ENCODE data around the gene ATP5MC2.
"Not testable (repeated sequence)": the region's sequence is repeated elsewhere in the genome, so short reads cannot be mapped to it uniquely, and the experiment has no call there.

Gene ATP5MC2

GRCh38 chr12:53688134-53688533 is 12.3 kb upstream of the ATP5MC2 start:
- no peak for DNase-seq

DNA sequence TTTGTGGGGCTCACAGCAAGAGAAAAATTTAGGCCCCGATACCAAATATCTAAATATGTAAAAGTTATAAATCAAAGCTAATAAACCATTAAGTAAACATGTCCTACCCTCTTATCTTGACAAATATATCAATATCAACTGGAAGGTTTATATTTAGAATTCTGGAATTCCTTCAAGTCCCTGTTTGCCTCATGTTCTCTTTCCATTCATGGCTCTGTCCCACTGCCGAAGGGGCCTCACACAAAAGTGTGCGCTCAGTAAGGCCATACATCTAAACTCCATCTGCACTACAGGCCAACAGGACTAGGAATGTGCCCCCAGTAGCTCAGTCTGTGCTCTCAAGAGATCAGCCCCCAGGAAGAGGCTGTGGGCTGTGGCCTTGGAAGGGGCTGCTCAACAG is 10.6 kb upstream of the ATP5MC2 start:
- no peak for DNase-seq

DNA sequence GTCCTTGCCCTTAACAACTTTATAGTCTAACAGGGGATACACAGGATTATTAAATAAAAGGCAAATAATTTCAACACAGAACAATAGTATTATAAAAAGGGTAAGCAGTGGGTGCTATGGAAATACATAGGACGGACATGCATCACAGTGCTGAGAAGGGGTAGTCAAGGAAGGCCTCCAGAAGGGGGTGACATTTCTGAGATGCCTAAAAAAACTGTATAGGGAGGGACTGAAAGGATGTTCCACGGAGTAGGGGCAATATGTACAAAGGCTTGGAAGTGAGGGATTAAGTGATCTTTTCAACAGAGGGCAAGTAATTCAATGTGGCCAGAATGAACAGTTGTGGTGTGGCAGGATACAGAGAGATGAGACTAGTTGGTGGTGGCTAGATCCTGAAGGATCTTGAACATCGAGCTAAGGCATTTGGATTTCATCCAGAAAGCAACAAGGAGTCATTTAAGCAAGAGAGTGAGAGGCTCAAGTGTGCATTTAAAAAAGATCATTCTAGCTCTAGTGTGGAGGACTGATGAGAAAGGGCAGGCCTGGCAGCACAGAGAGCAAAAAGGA is 8.9 kb upstream of the ATP5MC2 start:
- no peak for DNase-seq

- DNase-seq: no peak
Measured at GRCh38 chr12:53683983-53684382, 8.1 kb upstream of the ATP5MC2 start.

- DNase-seq: no peak
Measured at GRCh38 chr12:53683494-53683893, 7.6 kb upstream of the ATP5MC2 start.

- not testable (repeated sequence) for DNase-seq
Measured at GRCh38 chr12:53680061-53680460, 4.2 kb upstream of the ATP5MC2 start.

GRCh38 chr12:53677800-53678148 is 1.9 kb upstream of the ATP5MC2 start:
- no peak for DNase-seq

DNA sequence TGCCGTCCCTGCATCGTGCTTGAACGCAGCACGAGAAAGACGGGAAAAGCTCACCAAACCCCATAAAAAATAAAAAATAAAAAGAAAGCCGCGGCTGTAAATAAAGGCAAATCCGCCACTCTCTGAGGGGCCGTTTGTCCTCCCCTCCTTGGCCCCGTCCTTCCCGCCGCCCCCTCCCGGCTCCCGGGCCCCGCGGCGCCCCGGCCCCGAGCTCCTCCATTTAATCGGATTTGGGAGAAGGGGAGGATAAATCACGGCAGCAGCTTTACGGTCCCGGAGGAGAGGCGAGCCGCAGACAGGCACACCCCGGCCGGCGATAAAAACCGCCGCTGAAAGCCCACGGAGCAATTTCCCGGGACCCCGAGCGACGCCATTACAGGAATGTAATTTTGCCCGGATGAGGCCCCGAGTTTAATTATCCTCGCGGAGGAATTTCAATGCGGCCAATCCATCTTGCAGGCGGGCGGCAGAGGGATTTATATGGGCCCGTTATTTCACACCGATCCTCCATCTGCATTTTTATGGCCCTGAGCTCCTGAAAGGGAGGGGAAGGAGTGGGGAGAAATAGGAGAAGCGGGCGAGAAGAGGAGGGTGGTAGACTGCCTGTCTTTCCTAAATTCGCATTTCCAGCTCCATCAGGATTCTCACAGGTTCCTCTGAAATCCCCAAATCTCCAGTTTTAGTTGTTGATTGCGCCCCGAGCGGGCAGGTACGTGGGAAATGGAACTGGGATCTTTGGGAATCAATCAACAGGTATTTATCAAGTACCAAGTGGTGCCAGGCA is 1.3 kb upstream of the ATP5MC2 start:
- DNase-seq: no peak

DNA sequence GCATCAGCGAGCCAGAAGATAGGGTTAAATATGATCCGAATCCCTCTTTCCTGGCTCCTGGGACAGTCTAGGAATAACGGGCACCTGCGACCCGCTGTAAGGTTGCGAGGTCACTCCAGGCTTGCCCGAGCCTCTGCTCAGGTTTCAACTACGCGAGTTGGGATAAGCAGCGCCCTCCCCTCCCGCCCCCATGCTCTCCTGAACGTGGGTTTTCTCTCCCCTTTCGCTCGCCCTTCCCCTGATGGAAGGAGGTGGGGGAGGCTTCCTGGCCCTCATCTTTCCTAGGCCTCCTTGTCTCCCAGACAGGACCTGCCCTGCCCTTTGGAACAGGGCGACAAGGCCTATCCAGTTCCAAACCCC is 753 bp upstream of the ATP5MC2 start:
- no peak for DNase-seq

DNA sequence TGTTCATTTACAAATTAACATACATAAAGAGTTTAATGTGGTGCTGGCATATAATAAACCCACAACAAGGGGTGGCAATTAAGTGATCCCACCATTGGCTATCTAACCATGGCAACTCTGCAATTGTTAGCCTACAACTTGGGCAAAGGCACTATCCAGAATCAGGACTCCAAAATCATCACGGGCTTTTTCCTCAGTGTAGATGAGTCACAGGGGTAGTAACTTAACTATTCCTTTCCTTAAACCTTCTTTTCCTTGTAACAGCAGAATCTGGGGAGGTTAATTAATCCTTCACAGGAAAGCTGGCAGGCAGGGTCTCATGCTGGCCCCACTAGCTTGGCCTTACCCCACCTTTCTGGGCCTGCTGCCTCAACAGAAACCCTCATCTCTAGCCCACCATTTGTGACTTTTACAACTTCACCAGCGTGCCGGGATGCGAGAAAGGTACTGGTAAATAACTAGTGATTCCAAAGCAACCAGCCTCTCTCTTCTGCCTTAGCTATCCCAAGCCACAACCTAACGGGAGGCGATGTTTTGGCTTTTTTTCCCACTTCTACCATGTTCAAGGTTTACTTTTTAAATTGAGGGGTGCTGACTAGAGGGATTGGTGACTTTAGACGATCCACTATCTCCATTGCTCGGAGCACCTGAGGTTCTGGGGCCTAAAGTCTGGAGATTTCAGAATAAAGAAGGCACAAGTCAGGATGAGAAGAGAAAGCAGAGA is 744 bp downstream of the ATP5MC2 start:
- no peak for DNase-seq

- DNase-seq: no peak
Measured at GRCh38 chr12:53670971-53671370, 4.9 kb downstream of the ATP5MC2 start.

DNA sequence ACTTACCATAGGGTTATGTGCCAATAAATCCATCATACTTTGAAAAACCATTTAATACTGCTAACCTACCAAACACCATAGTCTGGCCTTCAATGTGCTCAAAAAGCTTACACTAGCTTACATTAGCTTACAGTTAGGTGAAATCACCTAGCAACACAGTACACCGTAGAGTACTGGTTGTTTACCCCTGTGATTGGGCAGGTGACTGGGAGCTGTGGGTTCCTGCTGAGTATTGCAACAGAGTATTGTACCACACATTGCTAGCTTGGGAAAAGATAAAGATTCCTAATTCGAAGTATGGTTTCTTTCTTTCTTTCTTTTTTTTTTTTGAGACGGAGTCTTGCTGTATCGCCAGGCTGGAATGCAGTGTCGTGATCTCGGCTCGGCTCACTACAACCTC is 5.6 kb downstream of the ATP5MC2 start:
- no peak for DNase-seq

GRCh38 chr12:53667080-53667479 is 8.8 kb downstream of the ATP5MC2 start:
- no peak for DNase-seq

GRCh38 chr12:53664936-53665335 is 10.9 kb downstream of the ATP5MC2 start:
- DNase-seq: no peak

GRCh38 chr12:53664191-53664590 is 11.7 kb downstream of the ATP5MC2 start:
- DNase-seq: no peak

GRCh38 chr12:53660041-53660440 is 15.8 kb downstream of the ATP5MC2 start:
- no peak for DNase-seq

DNA sequence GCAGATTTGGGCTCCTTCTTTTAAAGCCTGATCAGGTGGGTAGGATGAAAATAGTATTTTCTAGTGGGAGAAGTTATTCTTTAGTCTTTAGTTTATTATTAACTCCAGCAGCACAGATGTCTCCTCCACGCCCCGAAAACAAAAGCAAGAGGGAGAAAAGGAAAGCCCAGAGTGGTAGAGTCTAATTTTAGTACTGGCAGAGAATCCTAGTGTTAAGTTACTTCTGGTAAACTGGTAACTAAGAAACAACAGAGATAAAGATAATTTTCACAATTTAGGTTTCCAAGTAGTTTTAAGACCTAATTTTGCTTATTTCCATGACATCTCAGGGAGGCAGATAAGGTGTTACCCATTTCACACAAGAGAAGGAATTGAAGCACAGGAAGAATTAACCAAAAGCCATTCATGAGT is 16.3 kb downstream of the ATP5MC2 start:
- DNase-seq: no peak

- no peak for DNase-seq
Measured at GRCh38 chr12:53659011-53659551, 16.8 kb downstream of the ATP5MC2 start.

DNA sequence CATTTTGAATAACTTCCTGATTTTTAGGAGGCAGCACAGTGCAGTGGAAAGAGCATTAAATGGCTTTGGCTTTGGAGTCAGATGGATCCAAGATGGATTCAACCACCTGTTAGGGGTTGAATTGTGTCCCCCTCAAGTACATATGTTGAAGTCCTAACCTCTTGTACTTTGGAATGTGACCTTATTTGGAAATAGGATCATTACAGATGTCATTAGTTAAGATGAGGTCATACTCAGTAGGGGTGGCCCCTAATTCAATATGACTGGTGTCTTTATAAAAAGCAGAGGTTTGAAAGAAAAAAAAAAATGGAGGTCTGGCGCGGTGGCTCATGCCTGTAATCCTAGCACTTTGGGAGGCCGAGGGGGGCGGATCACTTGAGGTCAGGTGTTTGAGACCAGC is 18.8 kb downstream of the ATP5MC2 start:
- no peak for DNase-seq

DNA sequence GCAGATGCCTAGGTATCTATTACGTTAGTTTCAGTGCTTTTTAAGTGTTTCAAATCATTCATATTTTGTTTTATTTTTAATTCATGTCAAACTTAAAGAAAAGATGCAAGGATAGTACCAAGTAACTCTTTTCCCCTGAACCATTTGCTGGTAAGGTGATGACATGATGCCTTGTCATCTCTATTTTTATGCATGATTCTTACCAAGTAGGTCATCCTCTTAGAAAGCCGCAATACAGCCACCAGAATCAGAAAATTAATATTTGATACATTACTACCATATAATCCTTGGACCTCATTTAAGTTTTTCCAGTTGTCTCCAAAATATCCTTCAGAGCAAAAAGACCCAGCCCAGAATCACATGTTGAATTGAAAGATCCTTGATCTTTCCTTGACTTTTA is 22.3 kb downstream of the ATP5MC2 start:
- DNase-seq: no peak

DNA sequence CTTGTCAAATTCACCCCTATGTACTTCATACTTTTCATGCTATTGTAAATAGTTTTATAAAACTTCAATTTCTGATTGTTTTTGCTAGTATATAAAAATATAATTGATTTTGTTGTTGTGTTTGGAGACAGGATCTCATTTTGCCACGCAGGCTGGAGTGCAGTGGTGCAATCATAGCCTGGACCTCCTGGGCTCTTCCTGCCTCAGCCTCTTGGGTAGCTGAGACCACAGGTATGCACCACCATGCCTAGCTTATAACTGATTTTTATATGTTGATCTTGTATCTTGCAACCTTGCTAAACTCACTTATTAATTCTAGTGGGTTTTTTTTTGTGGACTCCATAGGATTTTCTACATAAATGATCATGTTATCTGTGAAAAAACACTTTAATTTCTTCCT is 23.5 kb downstream of the ATP5MC2 start:
- DNase-seq: no peak

GRCh38 chr12:53651737-53652136 is 24.1 kb downstream of the ATP5MC2 start:
- no peak for DNase-seq

DNA sequence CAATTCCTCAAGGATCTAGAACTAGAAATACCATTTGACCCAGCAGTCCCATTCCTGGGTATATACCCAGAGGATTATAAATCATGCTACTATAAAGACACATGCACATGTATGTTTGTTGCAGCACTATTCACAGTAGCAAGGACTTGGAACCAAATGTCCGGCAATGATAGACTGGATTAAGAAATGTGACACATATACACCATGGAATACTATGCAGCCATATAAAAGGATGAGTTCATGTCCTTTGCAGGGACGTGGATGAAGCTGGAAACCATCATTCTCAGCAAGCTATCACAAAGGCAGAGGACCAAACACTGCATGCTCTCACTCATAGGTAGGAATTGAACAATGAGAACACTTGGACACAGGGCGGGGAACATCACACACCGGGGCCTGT is 29.6 kb downstream of the ATP5MC2 start:
- not testable (repeated sequence) for DNase-seq

- no peak for DNase-seq
Measured at GRCh38 chr12:53645165-53645564, 30.7 kb downstream of the ATP5MC2 start.

Measured in SW 1271 (cell line).